Caco-2 (cell line): ENCODE measurements around the gene PDIA2. TPM values are rescaled to one million over a fixed set of nuclear protein-coding genes. Genes with fewer than 3 reads are reported as not detected.
"Not testable (repeated sequence)": the region's sequence is repeated elsewhere in the genome, so short reads cannot be mapped to it uniquely, and the experiment has no call there.

Experiments
- BruUV-seq: library from RNA; stranded (reverse); fragments of 400-500 nt; replicated peaks from 2 replicates; lab custom pipeline; 2021; lab: Mats Ljungman, UMichigan
- CTCF ChIA-PET: fragments of 300-600 bp; sonication (Branson Sonifier 250); formaldehyde crosslinking; loops from one replicate; lab custom pipeline; 2022; ENCODE audit warnings: antibody characterized with exemption; lab: Charles Lee
- POLR2A ChIA-PET: fragments of 300-600 bp; sonication (Branson Sonifier 250); formaldehyde crosslinking; loops from one replicate; lab custom pipeline; 2022; ENCODE audit warnings: antibody characterized with exemption; lab: Charles Lee
- DNase-seq, 2 experiments: peaks; one replicate each; pipeline versions ENCODE4 v3.0.0 to v3.0.0-alpha.2; 2020 to 2022
- H3K27me3 ChIP-seq: replicated peaks from 2 replicates; pipeline ENCODE4 v1.6.0; 2011; ENCODE audit warnings: low read length; ENCODE audit not compliant: control insufficient read depth, insufficient read depth
- H3K36me3 ChIP-seq: 2 replicates; pipeline ENCODE4 v1.5.1; 2011; ENCODE audit warnings: low read length; ENCODE audit not compliant: control insufficient read depth, insufficient read depth
- H3K4me1 ChIP-seq: fragments of 250-450 bp; sonication (Bioruptor Pico); 2 replicates; pipeline ENCODE4 v1.5.1; 2020; ENCODE audit warnings: mild to moderate bottlenecking
- H3K4me3 ChIP-seq: 2 replicates; pipeline ENCODE4 v1.5.1; 2011; ENCODE audit warnings: low read depth, mild to moderate bottlenecking, control low read depth, low read length
- H3K9me3 ChIP-seq: fragments of 250-450 bp; sonication (Bioruptor Pico); 2 replicates; pipeline ENCODE4 v1.5.1; 2020; ENCODE audit warnings: mild to moderate bottlenecking, moderate library complexity
- H3K27ac Mint-ChIP-seq: one replicate; pipeline ENCODE4 v1.8.0; 2022; ENCODE audit warnings: mixed read lengths; ENCODE audit not compliant: unreplicated experiment
- H3K27me3 Mint-ChIP-seq: one replicate; pipeline ENCODE4 v1.8.0; 2022; ENCODE audit warnings: mixed read lengths; ENCODE audit not compliant: insufficient read depth, unreplicated experiment
- H3K36me3 Mint-ChIP-seq: one replicate; pipeline ENCODE4 v1.8.0; 2022; ENCODE audit warnings: mild to moderate bottlenecking, mixed read lengths; ENCODE audit not compliant: insufficient read depth, unreplicated experiment
- H3K4me1 Mint-ChIP-seq: one replicate; pipeline ENCODE4 v1.8.0; 2022; ENCODE audit warnings: low read depth, mixed read lengths; ENCODE audit not compliant: unreplicated experiment
- H3K4me3 Mint-ChIP-seq: one replicate; pipeline ENCODE4 v1.8.0; 2022; ENCODE audit warnings: mild to moderate bottlenecking, moderate library complexity, mixed read lengths; ENCODE audit not compliant: unreplicated experiment
- H3K9me3 Mint-ChIP-seq: one replicate; pipeline ENCODE4 v1.8.0; 2022; ENCODE audit warnings: mixed read lengths; ENCODE audit not compliant: unreplicated experiment
- intact Hi-C: fragments of 100-400 bp; cut with micrococcal nuclease; formaldehyde crosslinking; loops from one replicate; pipeline ENCODE4 v1.10.0; 2022; ENCODE audit not compliant: unreplicated experiment
- total RNA-seq: library from RNA; stranded (reverse); gene quantifications from 2 replicates; pipeline ENCODE4 v1.2.3, GENCODE V29; 2022
- TF ChIP-seq, protein P1 (sequence below), 2 experiments: fragments of 200-600 bp in 1 of 2; IDR thresholded peaks; 1 replicate in 1 of 2; 2 replicates in 1 of 2; pipeline versions ENCODE4 v1.5.1 to v1.8.0; 2011 to 2022; ENCODE audit warnings: antibody characterized with exemption in 1 of 2, control low read depth in 1 of 2, inconsistent platforms in 1 of 2, low read depth in 1 of 2, low read length in 1 of 2, mild to moderate bottlenecking in 1 of 2, moderate library complexity in 1 of 2; ENCODE audit not compliant: insufficient read depth in 1 of 2, severe bottlenecking in 1 of 2, unreplicated experiment in 1 of 2

The PDIA2 gene
- total RNA-seq, 1 experiment from 2014 or later = 0.41 TPM

DNA sequence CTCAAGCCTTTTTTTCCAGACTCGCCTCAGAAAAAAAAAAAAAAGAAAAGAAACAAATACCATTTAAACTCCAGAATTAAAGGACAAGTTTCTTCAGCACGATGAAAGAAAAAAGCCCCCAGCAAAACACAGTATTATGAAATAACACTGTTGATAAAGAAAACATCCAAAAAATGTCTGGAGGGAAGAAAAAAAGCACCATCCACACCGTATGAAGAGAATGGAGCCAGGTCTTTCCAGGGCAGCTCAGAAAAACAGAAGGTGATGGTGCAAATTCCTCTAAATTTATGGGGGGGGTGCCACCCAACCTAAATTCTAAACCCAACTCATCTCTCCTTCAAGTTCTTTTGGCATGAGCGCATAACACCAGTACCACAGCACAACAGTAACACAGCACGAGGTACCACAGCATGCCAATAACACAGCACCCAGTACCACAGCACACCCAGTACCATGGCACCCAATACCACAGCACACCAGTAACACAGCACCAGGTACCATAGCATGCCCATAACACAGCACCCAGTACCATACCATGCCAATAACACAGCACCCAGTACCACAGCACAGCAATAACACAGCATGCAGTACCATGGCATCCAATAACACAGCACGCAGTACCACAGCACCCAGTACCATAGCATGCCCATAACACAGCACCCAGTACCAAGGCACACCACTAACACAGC is 50.6 kb downstream of the PDIA2 start:
- DNase-seq = peak in 1 of 2 experiments; percentile 33
- peak overlapping the region; percentile 76 for H3K27ac Mint-ChIP-seq
- ChIA-PET CTCF (interaction anchor here (0.7 kb wide), 1 partner anchor 19 kb away, joined by 4 read pairs; no protein-coding TSS in a partner anchor), POLR2A (no interaction called here)
- peaks cover 24% of the 10 kb centered on the region for H3K4me1 Mint-ChIP-seq
- Histone ChIP-seq H3K36me3 (no peaks in the 10 kb centered on the region), H3K4me1 (peaks cover 42% of the 10 kb centered on the region), H3K4me3 (no peak overlapping the region), H3K27me3 (no peaks in the 10 kb centered on the region), H3K9me3 (no peaks in the 10 kb centered on the region)
- no TSS peak for BruUV-seq
- peak overlapping the region; percentile 31 for H3K4me3 Mint-ChIP-seq
- H3K9me3 Mint-ChIP-seq = no peaks in the 10 kb centered on the region
- intact Hi-C loops = no loop called here
- TF ChIP-seq, protein P1, sequence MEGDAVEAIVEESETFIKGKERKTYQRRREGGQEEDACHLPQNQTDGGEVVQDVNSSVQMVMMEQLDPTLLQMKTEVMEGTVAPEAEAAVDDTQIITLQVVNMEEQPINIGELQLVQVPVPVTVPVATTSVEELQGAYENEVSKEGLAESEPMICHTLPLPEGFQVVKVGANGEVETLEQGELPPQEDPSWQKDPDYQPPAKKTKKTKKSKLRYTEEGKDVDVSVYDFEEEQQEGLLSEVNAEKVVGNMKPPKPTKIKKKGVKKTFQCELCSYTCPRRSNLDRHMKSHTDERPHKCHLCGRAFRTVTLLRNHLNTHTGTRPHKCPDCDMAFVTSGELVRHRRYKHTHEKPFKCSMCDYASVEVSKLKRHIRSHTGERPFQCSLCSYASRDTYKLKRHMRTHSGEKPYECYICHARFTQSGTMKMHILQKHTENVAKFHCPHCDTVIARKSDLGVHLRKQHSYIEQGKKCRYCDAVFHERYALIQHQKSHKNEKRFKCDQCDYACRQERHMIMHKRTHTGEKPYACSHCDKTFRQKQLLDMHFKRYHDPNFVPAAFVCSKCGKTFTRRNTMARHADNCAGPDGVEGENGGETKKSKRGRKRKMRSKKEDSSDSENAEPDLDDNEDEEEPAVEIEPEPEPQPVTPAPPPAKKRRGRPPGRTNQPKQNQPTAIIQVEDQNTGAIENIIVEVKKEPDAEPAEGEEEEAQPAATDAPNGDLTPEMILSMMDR (IDR thresholded peaks at IDR 0.05; ENCODE audit: insufficient read depth in 1 of 2, low read depth in 1 of 2, low read length in 1 of 2, severe bottlenecking in 1 of 2, unreplicated experiment in 1 of 2) = no peak
- no peaks in the 10 kb centered on the region for H3K27me3 Mint-ChIP-seq
- peaks cover 24% of the 10 kb centered on the region for H3K36me3 Mint-ChIP-seq

DNA sequence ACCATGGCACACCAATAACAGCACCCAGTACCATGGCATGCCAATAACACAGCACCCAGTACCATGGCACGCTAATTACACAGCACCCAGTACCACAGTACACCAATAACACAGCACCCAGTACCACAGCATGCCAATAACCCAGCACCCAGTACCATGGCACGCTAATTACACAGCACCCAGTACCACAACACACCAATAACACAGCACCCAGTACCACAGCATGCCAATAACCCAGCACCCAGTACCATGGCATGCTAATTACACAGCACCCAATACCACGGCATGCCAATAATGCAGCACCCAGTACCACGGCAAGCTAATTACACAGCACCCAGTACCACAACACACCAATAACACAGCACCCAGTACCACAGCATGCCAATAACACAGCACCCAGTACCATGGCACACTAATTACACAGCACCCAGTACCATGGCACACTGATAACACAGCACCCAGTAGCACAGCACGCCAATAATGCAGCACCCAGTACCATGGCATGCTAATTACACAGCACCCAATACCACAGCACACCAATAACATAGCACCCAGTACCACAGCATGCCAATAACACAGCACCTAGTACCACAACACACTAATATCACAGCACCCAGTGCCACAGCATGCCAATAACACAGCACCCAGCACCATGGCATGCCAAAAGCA is 51.3 kb downstream of the PDIA2 start:
- H3K27me3 Mint-ChIP-seq, H3K9me3 Mint-ChIP-seq, BruUV-seq, CTCF ChIA-PET, POLR2A ChIA-PET, H3K9me3 ChIP-seq, DNase-seq, H3K27me3 ChIP-seq, H3K4me3 ChIP-seq, H3K36me3 ChIP-seq, intact Hi-C loops: not testable (repeated sequence)
- Mint-ChIP-seq H3K27ac (peak overlapping the region; percentile 90), H3K4me1 (peaks cover 24% of the 10 kb centered on the region), H3K36me3 (peaks cover 27% of the 10 kb centered on the region), H3K4me3 (peak overlapping the region; percentile 11)
- H3K4me1 ChIP-seq = peaks cover 42% of the 10 kb centered on the region

DNA sequence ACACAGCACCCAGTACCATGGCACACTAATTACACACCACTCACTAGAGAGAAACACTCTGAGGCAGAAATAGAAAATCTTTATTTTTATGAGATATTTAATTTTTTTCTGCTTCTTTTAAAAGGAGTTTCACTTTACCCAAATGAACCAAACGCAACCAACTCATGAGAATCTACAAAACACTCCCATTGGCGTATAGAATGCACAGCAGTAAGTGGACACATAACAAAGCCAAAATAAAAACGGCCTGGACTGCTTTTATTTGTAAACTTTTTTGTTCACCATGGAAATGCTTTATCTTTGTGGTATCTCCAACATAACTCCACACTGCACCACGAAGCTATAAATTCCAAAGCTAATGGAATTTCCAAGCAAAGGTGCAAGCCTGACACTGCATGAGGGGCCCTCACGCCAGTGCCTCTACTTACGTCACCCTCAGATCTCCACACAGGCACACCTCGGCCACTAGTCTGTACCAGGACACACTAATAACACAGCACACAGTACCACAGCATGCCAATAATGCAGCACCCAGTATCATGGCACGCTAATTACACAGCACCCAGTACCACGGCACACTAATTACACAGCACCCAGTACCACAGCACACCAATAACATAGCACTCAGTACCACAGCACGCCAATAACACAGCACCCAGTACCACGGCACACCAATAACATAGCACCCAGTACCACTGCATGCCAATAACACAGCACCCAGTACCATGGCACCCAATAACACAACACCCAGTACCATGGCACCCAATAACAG is 52.1 kb downstream of the PDIA2 start:
- H3K9me3 Mint-ChIP-seq, H3K9me3 ChIP-seq, H3K27me3 ChIP-seq, CTCF ChIA-PET, H3K27me3 Mint-ChIP-seq, H3K36me3 ChIP-seq, POLR2A ChIA-PET, intact Hi-C loops, H3K4me3 ChIP-seq, DNase-seq, BruUV-seq: not testable (repeated sequence)
- H3K36me3 Mint-ChIP-seq = peaks cover 27% of the 10 kb centered on the region
- peaks cover 42% of the 10 kb centered on the region for H3K4me1 ChIP-seq
- H3K4me1 Mint-ChIP-seq = peaks cover 29% of the 10 kb centered on the region
- peak overlapping the region; percentile 90 for H3K27ac Mint-ChIP-seq
- H3K4me3 Mint-ChIP-seq = peak overlapping the region; percentile 11
